Measurements from ENCODE around the gene LARGE1.

LARGE1 gene

DNA sequence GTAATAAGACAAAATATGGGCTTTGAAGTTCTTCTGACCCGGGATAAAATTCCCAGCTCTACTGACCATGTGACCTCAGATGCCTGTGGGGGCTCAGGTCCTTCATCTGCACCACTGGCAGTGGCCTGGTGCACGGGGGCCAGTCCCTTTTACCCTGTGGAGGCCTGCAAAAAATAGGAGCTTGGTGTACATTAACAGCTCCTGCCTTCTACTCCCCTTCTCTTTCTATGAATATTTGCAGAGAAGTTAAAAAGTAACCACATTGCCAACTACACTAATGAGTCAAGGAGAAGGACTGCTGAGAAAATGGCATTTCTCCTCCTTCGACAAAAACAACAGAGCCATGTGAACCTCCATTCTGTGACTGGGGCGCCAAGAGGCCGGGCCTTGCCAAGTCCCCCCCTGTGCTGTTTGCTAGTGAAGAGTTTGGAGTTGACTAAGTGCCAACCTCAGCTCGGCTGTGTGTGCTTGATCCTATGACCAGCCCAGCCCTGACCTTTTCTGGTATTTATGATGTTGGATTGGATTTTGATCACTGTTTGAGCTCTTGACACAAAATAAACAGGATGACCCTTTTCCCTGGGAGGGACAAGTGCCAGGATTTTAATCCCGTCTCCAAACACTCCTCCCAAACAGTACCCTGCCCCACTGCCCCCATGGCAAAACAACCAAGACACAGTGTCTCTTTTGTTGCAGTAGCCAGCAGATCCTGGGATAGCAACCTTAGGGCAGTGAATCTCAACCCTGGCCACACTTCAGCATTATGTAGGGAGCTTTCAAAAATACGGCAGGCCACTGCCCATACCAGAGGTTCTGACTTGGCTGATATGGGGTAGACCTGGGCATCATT is 380.1 kb downstream of the LARGE1 start:
- DNase-seq: no peak

DNA sequence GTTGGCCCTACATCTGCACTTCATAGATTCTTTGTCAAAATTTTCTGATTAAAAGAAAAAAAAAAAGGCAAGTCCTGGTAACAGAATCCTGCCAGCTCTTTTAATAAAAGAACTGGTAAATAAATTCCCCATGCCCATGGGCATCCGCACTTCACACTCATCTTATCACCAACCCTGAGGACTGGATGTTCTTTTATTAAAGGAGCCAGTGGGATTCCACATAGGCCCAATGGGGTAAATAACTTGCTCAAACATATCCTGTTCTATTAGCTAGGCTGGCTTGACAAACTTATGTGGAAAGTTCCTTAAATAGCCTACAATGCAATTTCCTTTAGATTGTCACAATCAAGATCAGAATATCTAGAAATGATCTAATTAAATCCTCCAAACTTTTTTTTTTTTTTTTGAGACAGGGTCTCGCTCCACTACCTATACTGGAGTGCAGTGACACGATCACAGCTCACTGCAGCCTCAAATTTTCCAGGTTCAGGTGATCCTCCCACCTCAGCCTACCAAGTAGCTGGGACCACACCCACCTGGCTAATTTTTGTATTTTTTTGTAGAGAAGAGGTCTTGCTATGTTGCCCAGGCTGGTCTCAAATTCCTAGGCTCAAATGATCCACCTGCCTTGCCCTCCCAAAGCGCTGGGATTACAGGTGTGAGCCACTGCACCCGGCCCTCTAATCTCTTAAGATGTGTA is 380.9 kb downstream of the LARGE1 start:
- no peak for DNase-seq

DNA sequence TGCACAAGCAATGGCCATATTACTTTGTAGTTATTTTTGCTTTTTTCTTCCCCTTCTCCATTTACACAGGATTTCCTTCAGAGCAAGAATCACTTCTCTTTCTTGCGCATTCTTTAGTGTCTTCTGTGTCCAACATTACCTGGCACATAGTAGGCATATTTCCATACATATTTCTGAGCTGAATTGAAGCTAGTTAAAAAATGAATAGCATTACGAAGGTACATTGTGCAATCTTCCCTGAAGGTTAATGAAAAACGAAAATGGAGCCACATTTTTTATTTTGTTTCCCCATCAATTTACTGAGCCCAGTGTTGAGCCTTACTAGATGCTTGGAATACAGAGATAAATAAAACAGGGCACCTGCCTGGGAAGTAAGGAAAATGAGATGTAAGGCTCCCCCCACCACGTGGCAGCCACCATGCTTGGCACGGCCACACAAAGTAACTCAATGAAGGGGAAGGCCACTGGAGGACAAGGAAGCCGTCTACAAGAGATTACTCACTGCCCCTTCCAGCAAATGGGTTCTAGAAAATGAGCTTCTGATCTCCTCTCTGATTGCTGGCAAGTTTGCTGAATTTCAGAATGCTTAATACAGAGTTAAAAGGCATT is 381.9 kb downstream of the LARGE1 start:
- no peak for DNase-seq

DNA sequence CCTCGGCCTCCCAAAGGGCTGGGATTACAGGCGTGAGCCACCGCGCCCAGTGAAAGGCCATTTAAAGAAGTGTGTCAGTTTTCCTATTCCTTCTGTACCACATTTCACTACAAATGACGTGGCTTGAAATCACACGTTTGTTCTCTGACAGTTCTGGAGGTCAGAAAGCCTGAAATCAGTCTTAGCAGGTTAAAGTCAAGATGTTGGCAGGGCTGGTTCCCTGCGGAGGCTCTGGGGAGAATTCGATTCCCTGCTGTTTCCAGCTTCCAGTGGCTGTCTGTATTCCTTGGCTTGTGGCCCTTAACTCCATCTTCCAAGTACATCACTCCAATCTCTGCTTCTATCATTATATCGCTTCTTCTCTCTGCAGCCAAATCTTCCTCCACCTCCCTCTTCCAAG is 383.2 kb downstream of the LARGE1 start:
- no peak for DNase-seq

DNA sequence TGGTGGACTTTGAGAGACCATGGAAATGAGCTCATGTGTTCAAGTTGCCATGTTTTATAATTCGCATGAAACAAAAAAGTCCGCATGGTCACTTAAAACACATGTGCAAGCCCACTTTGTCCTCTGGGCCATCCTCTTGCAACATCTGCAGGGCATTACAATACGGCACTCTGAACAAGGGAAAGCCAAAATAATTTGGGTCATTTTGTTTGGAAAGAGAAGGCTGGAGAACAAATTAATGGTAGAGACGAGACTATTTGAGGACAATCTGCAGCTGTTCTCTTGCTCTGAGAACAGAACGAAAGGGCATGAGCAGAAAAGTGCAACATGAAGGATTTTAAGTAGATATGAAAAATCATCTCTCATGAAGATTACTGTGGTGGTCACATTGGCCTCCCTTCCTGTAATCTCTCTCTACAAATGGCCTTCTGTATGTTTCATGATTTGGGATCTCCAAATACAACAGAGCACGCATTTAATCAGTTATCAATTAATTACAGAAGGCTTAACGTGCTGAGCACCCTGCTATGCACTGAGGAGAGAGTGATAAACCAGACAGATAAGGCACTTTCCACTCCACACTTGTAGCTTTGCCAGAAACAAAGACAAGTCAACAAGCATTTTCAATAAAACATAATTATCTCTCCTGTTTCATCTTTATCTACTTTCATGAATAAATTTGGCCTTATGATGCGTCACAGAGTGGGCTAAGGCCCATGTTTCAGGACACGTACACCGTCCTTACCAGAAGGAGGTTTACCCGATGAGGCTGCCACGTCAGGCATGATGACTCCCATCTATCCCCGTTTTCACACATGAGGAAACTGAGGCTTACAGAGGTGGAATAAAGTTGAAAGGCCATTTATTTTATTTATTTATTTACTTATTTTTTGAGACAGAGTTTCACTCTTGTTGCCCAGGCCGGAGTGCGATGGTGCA is 384.1 kb downstream of the LARGE1 start:
- DNase-seq: no peak

DNA sequence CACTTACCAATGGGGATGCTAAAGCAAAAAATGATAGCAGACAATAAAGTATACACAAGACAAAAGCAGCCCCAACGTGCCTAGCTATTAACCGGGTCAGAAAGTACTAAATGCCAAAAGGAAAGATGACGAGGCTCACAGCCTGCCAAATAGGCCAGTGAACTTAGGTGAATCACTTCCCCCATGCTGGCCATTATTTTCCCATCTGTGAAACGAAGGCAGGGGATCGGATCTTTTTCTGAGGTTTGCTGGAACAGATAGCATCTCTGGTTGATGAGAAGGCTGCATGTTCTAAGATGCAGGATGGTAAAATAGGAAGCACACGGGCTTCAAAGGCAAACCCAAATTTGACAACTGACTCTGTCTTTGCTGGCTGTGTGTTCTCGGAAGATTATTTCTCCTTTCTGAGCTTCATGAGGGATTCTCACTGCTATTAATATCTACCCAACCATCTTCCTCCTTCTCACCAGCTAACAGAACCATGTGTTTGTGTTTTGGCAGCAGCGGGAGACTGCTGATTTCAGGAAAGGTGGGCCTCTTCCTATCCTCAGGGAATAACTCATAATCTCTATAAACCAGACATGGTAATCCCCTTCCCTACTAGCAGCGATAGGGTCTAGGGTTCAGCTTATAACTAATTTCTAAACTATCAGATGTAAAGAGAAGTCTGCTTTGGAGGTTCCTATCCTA is 390.7 kb downstream of the LARGE1 start:
- DNase-seq: no peak

DNA sequence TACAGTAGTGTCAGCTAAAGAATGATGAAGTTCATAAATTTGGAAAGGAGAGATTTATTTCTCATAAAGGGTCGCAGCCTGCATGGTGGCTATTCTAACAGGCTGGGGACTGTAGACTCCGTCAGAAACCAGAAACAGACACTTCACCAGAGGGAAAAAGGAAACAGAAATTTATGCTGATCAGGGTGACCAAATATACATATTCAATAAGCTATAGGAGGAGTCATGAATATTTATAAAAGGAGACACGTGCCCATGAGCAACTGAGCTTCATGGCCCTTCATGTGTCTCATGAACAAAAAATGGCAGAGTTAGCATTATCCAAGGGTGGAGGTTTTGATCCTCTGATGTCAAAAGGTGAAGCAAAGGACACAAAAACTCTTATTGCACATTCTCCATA is 392.1 kb downstream of the LARGE1 start:
- no peak for DNase-seq

DNA sequence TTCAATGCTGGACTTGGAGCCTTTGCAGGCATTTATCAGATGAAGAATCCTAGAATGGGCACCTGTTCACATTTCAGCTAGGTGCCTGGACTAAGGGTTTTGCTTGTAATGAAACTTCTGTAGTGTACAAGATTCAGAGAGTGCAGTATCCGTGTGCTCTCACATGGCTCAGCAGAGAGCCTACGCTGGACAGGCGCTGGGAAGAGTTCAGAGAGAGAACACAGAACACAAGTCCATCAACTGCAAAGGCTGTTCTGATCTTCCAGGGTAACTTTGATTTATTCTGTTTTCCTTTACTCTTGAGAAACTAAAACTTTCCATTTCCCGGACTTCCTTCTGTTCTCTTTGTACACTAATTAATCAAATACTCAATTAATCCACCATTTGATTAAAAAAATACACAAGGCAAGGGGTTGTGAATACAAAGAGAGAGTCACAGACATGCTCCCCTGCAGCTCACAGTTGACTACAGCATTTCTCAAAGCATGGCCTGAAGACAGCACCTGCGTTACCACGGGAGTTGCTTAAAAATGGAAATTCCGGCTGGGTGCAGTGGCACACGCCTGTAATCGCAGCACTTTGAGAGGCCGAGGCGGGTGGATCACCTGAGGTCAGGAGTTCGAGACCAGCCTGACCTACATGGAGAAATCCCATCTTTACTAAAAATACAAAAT is 393.7 kb downstream of the LARGE1 start:
- no peak for DNase-seq

DNA sequence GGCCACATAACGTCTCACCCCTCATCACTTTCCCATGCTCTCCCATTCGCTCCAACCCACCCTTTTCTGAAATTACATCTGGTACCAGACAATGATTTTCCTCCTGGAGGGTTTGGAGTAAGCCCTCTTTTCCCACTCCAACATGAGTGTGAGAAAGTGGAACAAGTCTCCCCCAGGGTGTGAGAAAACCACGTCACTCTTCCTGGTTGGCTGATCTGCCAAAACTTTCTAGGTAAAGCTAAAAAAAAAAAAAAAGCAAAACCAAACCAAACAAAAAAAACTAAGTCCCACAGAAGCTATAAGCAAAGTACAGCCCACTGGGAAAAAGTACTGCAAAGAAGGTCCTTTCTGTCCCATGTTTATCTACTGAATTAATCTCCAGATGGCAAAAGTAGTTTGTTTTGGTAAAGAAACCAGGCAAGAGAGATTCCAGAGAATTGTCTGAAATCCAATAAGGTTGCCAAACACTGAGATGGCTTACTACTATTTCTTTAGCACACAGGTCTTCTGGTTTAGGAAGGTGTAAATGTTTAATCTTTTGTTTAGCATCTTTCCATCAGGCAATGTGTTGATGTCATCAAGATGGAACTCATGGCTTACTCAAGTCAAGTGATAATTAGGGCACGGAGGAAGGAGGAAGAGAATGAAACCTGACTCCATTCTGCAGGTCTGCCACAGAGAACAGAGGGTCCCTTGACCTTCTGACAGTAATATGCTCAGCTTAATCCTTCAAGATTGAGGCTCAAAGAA is 395.6 kb downstream of the LARGE1 start:
- DNase-seq: no peak

DNA sequence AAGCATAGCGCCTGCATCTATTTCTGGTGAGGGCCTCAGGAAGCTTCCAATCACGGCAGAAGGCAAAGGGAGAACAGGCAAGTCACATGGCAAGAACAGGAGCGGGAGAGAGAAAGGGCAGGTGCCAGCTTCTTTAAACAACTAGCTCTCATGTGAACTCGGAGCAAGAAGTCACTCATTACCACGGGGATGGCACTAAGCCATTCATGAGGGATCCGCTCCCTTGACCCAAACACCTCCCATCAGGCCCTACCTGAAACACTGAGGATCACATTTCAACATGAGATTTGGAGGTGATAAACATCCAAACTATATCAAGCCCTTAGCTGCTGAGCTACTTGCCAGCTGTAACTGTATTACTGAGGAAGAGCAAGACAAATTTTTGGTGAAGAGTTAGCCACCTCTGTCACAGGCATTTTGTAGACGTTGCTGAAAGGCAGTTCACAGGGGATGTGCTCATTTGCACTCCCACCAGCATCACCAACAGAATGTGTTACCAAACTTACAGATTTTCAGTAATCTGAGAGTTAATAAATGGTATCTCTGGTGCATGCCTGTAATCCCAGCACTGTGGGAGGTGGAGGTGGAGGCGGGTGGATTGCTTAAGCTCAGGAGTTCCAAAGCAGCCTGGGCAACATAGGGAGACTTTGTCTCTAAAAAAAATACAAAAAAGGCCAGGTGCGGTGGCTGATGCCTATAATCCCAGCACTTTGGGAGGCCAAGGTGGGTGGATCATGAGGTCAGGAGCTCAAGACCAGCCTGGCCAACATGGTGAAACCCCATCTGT is 398.2 kb downstream of the LARGE1 start:
- no peak for DNase-seq

DNA sequence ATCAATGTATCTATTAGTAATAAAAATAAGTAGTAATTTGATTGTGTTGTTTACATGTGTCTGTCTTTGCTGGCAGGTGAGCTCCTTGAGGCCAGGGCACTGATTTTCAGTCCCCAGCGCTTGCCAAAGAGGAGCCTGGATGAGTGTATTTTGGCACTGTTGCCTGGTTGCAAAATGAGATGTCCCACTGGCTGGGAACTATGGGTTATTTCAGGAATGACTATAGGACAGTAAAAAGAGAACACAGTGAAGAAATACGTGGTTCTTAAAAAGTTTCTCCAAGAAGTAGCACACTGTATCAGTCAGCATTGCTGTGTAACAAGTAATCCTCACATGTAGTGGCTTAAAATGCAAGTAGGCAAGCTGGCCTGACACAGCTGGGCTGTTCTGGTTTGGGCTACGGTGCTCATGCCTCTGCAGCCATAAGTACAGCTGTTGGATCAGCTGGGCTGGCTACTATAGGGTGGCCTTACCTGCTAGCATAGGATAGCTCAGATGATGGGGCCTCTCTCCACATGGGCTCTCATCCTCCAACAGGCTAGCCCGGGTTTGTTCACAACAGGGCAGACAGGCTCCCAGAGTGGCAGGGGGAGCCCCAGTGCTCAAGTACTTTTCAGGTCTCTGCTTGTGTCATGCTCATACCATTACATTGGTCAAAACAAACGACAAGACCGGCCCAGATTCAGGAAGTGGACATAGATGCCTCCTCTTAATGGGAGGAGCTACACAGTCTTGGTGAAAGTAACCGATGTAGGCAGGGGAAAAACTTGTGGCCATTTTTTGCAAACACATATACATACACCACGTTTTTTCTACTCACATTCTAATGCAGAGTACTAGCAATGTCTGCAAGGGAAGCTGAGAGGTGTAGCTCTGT is 399.1 kb downstream of the LARGE1 start:
- DNase-seq: no peak

DNA sequence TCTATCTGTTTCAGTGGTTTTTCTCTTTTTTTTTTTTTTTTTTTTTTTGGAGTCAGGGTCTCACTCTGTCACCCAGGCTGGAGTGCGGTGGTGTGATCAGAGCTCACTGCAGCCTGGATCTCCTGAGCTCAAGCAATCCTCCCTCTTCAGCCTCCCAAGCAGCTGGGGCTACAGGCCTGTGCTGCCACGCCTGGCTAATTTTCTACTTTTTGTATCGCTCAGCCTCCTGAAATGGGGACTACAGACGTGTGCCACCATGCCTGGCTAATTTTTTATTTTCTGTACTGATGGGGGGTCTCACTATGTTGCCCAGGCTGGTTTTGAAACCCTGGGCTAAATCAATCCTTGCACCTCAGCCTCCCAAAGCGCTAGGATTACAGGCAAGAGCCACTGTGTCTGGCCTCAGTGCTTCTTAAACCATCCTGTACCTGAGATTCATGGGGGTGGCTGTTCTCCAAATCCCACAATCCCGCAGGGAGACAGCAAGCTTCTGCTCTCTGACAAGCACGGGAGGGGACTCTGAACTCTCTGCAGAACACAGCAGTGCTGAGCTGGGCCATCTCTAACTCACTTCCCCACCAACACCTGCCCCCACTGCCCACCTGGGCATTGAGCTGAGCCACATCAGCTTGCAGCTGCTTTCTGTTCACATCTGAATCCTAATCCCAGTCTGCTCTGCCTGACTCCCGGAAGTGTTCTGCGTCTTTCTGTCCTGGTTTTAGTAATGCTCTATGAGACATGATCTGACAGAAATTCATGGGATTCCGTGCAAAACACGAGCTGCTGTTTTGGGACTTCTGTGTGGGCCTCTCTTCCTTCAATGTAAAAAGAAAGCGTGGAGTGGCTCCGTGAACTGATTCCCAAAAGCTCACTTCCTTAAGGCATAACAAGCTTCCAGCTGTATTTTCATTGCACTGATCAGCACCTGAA is 400.0 kb downstream of the LARGE1 start:
- DNase-seq: no peak

DNA sequence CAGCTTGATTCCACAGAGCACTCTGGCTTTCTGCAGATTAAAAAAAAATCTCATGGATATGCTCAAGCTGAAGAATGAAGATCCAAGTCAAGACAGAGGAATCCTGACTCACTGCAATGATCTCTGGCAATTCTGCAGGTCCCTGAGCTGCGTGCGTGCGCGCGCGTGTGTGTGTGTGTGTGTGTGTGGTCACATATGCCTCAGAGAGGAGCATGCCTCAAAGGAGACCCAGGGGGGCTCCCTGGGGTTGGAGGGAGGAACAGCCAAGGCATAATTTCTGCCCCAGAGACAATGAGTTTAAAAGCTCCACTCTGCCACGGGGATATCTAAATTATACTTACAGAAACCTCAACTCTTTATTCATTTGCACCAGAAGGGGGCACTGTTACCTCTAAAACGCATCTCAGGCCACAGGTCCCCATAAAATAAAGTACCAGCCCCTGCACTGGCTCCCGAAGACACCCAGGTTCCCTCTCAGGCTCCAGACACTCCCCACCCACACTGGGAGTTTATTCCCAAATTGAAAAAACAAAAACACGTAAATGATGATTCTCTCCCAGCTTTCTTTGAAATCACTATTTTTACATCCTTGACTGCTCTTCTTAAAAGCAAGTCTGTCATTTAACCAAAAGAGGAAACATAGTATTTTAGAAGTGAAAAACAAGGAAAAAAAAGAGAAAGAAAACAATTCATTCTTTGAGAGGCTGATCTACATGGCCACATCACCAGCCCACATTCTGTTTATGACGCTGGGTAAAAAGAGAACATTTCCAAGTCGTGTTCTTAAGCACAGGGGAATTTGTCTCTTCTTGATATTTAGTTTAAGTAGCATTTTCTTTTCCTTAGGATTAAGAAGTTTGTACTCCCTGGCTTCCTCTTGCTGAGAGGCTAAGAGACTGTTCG is 401.0 kb downstream of the LARGE1 start:
- no peak for DNase-seq

DNA sequence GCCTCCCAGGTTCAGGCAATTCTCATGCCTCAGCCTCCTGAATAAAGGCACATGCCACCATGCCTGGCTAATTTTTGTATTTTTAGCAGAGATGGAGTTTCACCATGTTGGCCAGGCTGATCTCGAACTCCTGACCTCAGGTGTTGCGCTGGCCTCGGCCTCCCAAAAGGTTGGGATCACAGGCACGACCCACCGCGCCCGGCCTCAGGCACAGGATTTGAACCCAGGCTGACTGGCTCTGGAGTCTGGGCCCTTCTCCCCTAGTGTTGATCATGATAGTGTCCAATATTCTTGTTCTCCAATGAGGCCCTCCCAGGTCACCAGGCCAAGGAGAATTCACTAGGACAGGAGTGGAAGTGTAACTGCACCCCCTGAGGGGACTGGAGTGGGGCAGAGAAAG is 401.9 kb downstream of the LARGE1 start:
- no peak for DNase-seq

DNA sequence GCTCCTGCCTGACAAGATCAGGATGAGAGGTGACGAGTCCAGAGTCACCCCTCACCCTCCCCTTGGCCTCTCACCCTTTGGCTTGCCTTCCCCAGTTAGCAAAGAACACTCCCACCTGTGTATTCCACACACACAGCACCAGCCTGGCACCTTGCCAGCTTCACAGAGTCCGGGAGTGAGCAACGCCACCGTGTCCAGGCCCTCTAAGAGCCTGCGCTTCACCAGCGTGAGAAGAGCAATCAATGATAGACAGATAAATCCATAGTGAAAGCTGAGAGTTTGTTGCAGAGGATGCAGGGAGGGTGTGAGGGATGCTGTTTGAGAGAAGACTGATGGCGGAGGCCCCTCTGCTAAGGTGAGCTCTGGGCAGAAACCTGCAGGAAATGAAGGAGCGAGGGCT is 404.5 kb downstream of the LARGE1 start:
- no peak for DNase-seq

Measured in CD4-positive, alpha-beta T cell treated with Interleukin-4 for 4 hours (primary cell).